Activated CD8-positive, alpha-beta memory T cell treated with anti-CD3 and anti-CD28 coated beads, Interleukin-2, amount 50 U/mL, for 1 hour (primary cell): Measurements from ENCODE around the gene GHRH.

Experiments used
- DNase-seq: peaks from one replicate; pipeline ENCODE4 v3.0.0-alpha.2; 2020; ENCODE audit errors: extremely low read depth

Gene GHRH, protein sequence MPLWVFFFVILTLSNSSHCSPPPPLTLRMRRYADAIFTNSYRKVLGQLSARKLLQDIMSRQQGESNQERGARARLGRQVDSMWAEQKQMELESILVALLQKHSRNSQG

DNA sequence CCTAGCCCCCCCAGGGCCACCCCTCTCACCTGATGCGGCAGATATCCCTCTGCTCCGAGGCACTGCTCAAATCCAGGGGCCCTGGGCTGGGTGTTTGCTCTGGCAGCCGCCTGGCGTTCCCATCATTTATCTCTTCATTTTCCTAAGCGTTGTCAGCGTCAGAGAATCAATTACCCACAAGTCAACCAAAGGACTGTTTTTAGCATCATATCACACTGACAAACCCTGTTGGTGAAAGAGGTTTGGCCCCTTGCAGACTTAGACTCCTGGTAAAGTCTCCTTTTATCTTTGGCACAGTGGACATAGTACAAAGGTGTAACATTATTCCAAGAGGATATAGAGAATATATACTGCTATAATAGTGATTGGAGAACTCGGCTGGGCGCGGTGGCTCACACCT, at the start of gene GHRH:
Gene GHRH, minus strand, starts transcription at position 101 of the 400 bp plus-strand sequence. CDS start 4,925 bp downstream, outside the sequence.
- no peak for DNase-seq

DNA sequence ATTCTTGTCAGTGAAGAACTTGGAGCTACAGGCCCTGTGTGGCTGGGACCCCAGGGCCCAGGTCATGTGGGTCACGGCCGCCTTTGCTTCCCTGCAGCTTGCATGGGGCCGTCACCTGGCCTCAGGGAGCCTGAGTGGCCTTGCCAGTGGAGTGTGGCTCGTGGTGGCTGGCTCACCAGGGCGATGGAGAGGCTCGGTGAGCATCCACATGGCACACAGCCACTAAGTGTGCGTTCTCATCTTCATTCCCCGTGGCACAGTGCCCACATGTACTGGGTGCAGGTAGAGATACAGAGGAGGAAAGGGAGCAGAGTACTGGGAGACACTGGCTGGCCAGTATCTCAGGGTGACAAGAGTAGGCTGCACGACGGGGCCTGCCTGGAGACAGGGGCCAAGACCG, 49.3 kb upstream of the GHRH start:
- no peak for DNase-seq

DNA sequence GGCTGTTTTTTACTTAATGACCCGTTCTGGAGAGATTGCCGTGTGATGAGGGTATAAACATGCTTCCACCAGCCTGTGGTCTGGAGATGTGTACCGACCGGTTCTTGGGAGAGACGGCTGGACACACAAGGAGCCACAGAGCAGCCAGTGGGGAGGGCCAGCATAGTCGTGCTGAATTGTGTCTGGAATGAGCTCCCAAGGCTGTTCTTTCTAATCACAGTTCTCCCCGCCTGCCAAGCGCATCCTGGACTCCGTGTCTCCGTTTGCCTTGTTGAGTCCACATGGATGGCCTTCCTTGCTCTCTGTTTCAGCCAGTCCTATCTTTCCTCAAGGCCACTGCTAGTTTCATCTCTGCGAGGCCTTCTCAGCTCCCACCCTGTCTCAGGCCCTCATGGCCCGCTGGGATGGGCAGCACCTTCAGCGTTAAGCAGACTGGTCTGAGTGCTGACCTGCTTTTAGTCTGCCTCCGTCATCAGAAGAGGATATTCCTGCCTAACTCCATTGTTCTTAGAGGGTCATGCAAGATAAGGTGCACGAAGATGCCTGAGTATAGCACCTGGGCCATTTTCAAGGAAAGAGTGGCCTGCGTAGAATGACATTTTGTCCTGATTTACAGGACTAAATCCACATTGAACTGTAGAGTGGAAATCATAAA, 48.4 kb upstream of the GHRH start:
- no peak for DNase-seq

DNA sequence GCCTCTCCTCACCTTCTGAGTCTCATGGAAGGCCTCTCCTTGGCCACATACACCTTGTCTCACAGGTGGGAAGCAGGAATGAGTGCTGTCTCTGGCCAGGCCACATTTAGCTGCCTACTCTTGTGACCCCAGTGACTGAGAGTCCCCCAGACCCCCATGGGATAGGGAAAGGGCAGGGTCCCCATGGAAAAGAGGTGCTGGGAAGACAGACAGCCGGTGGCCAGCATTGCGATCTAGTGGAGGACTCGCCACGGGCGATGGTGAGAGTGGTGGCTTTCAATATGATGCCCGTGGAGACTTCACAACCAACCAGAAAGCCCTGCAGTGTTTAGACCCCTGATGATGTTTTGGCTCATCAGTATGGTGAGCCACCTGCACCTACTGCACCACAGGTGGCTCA, 47.7 kb upstream of the GHRH start:
- DNase-seq: no peak

DNA sequence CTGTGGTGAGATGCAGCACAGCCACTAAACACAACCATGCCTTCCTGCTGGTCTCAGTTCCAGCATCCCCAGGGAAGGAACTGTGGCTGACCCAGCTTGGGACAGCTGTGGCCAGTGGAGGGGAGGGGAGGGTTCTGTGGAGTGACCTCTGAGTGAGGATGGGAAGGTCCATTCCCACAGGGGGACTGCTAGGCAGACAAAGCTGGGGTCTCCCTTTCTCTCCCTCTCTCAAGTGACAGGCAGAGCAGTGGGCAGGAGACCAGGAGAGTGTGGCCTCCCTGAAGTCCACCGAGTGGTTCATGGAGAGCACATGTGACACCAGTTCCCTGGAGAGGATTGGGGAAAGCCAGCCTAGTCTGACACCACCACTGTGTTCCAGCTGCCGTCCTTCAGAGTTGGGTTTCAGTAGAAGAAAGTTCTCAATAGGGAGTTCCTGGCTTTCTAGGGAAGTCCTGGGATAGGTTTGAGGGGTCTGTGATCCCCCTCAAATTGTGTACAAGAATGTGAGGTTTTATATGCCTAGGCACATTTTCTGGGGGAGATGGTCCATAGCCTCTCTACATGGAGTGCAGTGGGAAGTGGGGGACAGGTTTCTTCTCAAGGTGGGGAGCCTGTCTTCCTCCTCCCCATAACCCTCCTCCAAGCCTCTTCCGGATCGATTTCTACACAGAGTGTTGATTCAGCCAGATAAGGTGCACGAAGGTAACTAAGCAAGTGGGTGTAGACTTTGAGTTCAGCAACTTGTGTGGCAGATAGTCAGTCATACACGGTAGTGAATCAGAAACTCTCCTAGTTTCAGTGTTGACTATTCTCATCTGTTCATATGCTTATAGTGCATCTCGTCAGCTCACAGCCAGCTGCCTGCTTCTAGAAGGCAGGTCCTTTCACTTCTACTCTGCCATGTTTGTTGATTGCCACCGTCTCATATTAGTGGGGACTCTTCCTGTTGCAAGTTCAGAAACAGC, 46.8 kb upstream of the GHRH start:
- no peak for DNase-seq

DNA sequence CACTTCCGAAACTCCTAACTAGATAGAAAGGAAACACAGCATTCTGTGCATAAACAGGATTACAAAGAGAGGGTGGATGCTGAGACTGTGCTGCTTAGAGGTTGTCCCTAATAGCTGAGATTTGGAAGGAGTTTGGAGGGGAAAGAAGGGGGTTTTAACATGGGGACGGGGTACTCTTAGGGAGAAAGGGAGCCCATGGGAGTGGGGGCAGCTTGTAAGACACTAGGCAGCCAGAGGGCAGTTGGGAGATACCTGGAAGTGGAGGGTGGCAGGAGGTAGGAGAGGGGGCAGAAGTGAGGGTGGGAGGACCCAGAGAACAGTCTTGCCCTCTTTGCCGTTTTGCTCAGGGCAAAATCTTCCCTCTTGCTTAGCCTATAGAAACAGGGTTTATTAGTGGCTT, 44.2 kb upstream of the GHRH start:
- no peak for DNase-seq

DNA sequence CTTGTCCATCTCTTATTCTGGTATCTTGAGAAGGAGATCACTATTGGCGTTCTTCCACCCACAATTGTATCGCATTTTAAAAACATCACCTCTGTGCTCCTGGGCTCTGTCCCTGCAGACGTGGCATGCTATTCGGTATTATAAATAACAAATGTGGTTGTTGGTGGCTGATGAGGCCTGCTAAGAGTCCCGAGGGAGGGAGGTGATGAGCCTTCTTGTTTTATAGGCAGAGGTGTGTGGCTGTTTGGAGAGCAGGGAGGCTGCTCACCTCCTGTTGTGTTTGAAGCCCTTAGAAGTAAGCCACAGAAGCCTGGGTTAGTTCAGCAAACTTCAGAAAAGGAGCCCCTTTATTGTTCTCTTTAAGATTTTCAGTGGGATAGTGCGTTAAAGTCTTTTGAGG, 43.5 kb upstream of the GHRH start:
- no peak for DNase-seq

DNA sequence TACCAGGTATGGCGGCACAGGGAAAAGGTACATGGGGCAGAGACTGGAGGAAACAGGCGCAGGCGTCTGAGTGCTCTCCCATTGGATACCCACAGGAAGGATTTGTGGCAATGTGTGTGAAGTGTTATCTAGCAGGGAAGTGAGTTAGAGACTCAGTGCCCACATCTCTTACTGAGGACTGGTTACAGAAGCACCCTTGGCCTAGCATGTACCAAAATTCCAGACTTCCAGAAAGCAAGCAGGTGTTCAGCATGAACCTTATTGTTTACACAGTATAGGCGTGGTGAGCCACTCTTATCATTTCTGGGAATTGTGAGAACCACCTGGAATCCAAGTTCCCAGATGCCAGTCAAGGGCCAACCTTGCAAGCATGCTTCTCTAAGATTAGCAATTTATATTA, 42.0 kb upstream of the GHRH start:
- DNase-seq: no peak

DNA sequence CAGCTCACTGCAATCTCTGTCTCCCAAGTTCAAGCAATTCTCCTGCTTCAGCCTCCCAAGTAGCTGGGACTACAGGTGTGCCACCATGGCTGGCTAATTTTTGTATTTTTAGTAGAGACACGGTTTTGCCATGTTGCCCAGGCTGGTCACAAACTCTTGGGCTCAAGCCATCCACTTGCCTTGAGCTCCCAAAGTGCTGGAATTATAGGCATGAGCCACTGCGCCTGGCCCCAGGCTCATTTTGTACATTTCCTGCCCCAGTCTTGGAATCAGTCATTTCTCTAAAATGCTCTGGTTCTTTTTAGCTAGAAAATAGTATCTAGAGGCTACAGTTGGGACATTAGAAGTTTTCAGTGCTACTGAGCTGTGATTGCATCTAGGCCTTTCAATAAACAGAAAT, 41.4 kb upstream of the GHRH start:
- no peak for DNase-seq

DNA sequence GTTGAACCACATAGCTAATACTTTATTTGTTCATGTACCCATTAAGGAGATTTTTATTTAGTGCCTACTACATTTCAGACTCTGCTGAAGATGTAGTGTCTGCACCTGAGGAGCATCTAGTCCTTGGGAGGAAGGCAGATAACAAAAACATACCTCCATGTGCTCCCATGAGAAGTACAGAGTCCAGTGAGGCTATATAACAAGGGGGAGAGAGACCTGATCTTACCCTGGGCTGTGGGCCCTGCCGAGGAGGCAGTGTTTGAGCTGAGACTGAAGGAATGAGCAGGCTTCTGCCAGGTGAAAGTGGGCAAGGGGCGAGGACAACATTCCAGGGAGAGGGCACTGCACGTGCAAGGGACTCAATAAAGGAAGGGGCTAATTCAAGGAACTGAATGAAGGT, 39.9 kb upstream of the GHRH start:
- no peak for DNase-seq

DNA sequence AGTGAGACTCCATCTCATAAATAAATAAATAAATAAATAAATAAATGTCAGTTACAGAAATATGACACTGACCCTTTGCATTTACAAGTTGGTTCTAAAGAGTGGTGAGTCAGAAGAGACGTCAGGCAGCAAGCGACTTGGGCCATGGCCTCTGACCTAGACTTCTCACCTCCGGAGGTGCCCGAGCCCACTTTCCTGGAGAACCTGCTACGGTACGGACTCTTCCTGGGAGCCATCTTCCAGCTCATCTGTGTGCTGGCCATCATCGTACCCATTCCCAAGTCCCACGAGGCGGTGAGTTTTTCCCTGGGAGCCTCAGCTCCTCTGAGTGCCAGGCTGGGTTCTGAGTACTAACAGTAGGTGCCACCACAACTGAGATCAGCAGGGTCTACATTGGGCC, 39.5 kb upstream of the GHRH start:
- no peak for DNase-seq

DNA sequence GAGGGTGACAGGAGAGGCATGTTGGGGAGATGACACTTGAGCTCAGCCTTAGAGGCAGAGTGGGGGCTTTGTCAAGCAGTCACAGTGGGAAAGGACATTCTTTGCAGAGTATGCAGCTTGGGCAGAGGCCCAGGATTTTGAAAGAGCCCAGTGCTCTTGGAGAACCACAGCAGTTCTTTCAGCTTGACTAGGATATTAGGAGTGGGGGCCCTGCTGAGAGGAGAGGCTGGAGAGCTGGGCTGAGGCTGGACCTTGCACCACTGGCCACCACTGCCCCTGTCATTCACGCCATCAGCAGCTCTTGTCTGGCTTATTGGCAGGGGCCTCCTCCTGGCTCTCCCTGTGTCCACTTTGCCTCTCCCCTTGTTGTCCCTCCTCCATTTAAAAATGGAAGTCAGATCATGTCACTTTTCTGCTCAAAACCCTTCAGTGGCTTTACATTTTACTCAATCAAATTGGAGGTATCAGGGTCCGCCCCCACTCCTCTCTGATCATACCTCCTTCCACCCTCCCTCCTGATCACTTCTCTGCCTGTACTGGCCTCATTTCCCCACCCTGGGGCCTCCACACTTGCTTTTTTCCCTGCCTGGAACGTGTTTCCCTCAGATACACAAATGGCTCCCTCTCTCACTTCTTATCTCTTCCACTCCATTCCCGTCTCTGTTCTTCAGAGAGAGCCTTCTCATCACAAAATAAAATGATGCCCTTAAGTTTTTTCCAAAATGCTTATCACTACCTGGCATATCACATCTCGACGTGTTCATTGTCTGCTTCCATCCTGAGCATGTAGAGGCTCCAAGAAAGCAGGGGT, 38.3 kb upstream of the GHRH start:
- DNase-seq: no peak

DNA sequence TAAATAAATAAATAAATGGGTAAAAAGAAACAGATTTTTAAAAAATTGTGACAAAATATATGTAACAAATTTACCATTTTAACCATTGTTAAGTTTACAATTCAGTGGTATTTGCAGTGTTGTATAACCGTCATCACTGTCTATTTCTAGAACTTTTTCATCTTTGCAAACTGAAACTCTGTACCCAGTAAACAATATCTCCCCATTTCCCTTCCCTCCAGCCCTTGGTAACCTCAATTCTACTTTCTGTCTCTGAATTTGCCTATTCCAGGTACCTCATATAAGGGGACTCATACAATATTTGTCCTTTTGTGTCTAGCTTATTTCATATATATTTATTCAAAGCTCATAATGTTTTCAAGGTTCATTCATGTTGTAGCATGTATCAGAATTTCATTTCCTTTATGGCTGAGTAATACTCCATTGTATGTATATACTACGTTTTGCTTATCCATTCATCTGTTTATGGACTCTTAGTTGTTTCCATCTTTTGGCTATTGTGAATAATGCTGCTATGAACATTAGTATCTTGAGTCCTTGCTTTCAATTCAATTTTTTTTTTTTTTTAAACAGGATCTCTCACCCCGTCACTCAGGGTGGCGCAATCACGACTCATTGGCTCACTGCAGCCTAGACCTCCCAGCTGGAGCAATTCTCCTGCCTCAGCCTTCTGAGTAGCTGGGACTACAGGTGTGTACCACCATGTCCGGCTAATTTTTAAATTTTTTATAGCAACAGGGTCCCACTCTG, 36.8 kb upstream of the GHRH start:
- DNase-seq: no peak

DNA sequence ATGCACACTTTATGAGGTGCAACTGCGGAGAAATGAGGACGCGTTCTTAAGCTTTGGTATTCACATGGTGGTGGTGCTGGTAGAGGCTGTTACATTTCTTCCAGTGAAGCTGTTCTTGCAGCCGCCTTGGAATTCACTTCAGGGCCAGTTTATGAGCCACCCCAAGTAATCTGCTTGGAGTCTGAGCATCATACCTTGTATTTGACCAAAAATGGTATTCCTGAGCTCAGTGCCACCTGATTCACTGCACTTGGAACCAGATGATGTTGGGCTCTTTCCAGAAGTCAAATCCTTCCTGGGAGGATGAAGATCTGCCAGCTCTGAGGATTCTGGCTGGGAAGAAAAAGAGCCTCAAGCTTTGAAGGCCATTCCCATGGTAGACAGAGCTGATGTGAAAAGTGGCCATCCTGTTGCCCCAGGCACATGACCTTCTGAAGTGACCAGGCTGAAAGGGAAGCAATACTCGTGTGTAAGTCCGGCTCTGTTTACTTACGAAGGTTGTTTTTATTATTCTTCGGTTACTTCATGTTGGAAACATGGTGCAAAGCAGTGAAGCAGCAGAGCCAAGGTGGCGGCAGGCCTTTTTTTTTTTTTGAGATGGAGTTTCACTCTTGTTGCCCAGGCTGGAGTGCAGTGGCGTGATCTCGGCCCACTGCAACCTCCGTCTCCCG, 35.6 kb upstream of the GHRH start:
- no peak for DNase-seq

DNA sequence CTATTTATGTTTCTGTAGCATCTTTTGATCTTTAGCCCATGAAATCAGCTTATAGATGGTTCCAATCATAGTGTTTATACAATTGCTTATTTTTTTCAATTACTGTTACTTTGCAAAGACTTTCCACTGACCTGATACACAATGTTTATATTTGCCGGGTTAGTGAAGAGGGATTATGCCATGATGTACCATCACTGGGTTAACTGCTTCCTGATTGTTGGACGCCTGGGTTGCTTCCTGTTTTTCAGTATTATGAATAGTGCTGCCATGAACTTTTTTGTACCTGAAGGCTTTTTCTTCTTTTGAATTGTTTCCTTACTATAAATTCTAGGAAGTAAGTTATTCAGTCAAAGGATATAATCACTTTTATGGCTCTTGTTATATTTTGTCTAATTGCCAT, 34.8 kb upstream of the GHRH start:
- DNase-seq: no peak

DNA sequence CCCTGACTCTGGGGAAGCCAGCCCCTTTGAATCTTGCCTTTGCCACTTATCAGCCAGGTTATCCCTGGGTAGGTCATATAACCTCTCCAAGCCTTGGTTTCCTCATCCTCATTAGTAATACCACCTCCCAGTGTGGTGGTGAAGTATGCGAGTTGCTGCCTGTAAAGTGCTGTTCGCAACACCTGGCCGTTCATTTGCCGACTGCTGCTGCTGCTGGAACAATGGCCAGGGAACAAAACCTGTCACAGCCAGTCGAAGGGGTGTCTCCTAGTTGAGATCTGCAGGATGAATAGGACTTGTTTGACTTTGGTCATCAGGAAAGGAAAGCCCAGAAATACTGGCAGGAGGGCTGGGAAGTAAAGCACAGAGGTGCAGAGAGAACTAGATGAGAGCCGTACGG, 34.0 kb upstream of the GHRH start:
- no peak for DNase-seq

DNA sequence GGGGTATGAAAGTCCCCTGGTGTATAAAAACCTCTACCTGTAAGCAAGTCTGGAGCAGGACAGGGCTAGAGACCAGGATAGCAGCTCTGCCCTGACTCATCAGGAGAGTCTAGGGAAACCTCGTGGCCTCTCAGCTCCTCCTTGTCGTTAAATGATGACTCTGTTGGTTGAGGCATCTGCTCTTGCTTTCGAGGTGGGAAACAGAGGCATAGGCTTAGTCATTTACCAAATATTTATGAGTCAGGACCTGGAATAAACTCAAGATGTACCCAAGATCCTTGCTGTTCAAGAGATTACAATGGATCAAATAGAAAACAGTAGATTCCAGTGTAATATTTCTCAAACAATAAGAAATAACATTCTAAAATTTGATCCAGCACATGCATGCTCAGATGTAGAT, 33.4 kb upstream of the GHRH start:
- DNase-seq: no peak

DNA sequence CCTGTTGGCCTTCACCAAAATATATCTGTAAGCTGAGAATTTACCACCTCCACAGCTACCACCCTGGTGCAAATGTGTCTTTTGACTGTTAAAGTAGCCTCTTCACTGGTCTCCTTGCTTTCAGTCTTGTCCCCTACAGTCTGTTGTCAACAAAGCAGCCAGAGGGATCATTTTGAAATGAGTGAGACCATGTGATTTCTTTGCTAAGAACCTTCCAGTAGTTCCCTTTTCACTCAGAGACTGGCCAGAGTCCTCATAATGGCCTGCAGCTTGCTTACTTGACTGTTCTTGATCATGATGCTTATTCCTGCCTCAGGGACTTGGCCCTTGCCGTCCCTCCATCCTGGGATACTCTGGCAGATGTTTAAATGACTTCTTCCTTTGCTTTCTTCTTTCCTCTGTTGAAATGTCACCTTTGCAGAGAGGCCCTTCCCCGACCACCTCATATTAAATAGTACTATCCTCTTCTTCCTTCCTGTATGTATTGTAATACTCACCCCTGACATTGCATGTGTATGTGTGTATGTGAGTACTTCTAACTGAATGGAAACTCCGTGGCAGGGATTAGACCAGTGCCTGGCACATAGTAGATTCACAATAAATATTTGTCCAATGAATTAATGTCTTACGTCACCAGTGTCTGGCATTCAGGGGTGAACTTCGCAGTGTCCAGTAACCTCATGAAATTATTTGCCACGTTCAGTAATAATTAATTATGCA, 32.8 kb upstream of the GHRH start:
- no peak for DNase-seq

DNA sequence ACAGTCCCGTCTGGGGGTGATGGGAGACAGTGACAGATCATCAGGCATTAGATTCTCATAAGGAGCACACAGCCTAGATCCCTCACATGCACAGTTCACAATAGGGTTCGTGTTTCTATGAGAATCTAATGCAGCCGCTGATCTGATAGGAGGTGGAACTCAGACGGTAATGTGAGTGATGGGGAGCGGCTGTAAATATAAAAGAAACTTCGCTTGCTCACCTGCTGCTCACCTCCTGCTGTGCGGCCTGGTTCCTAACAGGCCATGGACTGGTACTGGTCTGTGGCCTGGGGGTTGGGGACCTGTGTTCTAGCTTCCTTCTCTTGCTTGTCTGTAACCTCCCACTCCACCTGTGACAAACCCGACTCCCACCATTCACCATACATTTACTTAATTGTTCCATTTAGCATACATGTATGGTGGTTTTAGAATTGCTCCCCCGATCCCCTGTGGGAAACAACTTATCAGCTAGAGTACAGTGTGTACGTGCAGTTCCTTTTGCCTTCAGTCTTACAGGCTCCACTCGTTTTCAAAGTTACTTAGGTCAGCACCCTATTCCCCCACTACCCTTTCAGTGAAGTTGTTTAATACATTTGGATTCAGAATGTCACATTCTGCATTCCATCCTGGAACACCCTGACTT, 31.8 kb upstream of the GHRH start:
- DNase-seq: no peak

DNA sequence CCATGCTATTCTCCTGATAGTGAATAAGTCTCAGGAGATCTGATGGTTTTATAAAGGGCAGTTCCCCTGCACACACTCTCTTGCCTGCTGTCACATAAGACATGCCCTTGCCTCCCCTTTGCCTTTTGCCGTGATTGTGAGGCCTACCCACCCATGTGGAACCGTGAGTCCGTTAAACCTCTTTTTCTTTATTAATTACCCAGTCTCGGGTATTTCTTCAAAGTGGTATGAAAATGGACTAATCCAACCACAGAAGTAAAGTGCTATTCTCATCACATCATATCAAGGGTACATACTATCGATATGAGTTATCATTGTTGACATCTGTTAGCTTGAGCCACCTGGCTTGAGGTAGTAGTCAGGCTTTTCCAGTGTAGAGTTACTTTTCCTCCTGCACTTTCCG, 30.1 kb upstream of the GHRH start:
- DNase-seq: no peak
